ENCODE measurements around the gene KIR2DL4.
"Not testable (repeated sequence)": the region's sequence is repeated elsewhere in the genome, so short reads cannot be mapped to it uniquely, and the experiment has no call there.

KIR2DL4 gene

GRCh38 chr19:54804571-54804970, 1.2 kb downstream of the KIR2DL4 start:
- no peak for DNase-seq (ENCODE audit: low spot score)

- DNase-seq (ENCODE audit: low spot score) = no peak
Measured at GRCh38 chr19:54805665-54806515, 2.5 kb downstream of the KIR2DL4 start.

GRCh38 chr19:54806516-54806838, 3.1 kb downstream of the KIR2DL4 start:
- DNase-seq (ENCODE audit: low spot score) = no peak

- DNase-seq (ENCODE audit: low spot score) = not testable (repeated sequence)
Measured at GRCh38 chr19:54814571-54814970, 11.2 kb downstream of the KIR2DL4 start.

- DNase-seq (ENCODE audit: low spot score) = not testable (repeated sequence)
Measured at GRCh38 chr19:54816251-54816650, 12.8 kb downstream of the KIR2DL4 start, which contains the start of gene KIR3DL1. Gene KIR3DL1, plus strand, starts transcription at chr19:54816468.

GRCh38 chr19:54817670-54818536, 14.5 kb downstream of the KIR2DL4 start:
- no peak for DNase-seq (ENCODE audit: low spot score)

- not testable (repeated sequence) for DNase-seq (ENCODE audit: low spot score)
Measured at GRCh38 chr19:54824416-54824815, 21.0 kb downstream of the KIR2DL4 start.

- DNase-seq (ENCODE audit: low spot score) = not testable (repeated sequence)
Measured at GRCh38 chr19:54825326-54825725, 21.9 kb downstream of the KIR2DL4 start.

- not testable (repeated sequence) for DNase-seq (ENCODE audit: low spot score)
Measured at GRCh38 chr19:54828064-54828463, 24.7 kb downstream of the KIR2DL4 start.

GRCh38 chr19:54832496-54832895, 29.1 kb downstream of the KIR2DL4 start, which contains the start of gene KIR2DS4:
Gene KIR2DS4, plus strand, starts transcription at chr19:54832676.
- not testable (repeated sequence) for DNase-seq (ENCODE audit: low spot score)

- not testable (repeated sequence) for DNase-seq (ENCODE audit: low spot score)
Measured at GRCh38 chr19:54835126-54835525, 31.7 kb downstream of the KIR2DL4 start.

GRCh38 chr19:54837522-54837921, 34.1 kb downstream of the KIR2DL4 start:
- not testable (repeated sequence) for DNase-seq (ENCODE audit: low spot score)

GRCh38 chr19:54843171-54843570, 39.8 kb downstream of the KIR2DL4 start:
- not testable (repeated sequence) for DNase-seq (ENCODE audit: low spot score)

- not testable (repeated sequence) for DNase-seq (ENCODE audit: low spot score)
Measured at GRCh38 chr19:54850061-54850640, 46.7 kb downstream of the KIR2DL4 start, which contains the start of gene KIR3DL2. Gene KIR3DL2, plus strand, starts transcription at chr19:54850443. Its CDS starts 33 bp downstream, at chr19:54850476.

- no peak for DNase-seq (ENCODE audit: low spot score)
Measured at GRCh38 chr19:54850930-54851329, 47.5 kb downstream of the KIR2DL4 start.

- DNase-seq (ENCODE audit: low spot score) = no peak
Measured at GRCh38 chr19:54851353-54851752, 47.9 kb downstream of the KIR2DL4 start.

- DNase-seq (ENCODE audit: low spot score) = not testable (repeated sequence)
Measured at GRCh38 chr19:54855241-54855640, 51.8 kb downstream of the KIR2DL4 start.

- DNase-seq (ENCODE audit: low spot score) = not testable (repeated sequence)
Measured at GRCh38 chr19:54858476-54858875, 55.1 kb downstream of the KIR2DL4 start.

GRCh38 chr19:54859421-54859820, 56.0 kb downstream of the KIR2DL4 start:
- not testable (repeated sequence) for DNase-seq (ENCODE audit: low spot score)

- not testable (repeated sequence) for DNase-seq (ENCODE audit: low spot score)
Measured at GRCh38 chr19:54863459-54863858, 60.0 kb downstream of the KIR2DL4 start.

Data from germinal center (tissue), 1 donor.